Gastrocnemius medialis (tissue), 4 donors: ENCODE results near the gene ZNF574. TPM values are rescaled to one million over a fixed set of nuclear protein-coding genes. Genes with fewer than 3 reads are reported as not detected.

ENCODE experiments used
- ATAC-seq, 2 donors: fragments of 150-250 bp; one replicate each; pipeline ENCODE4 v1.9.1; 2016
- DNase-seq, 2 donors: peaks; one replicate each; pipeline ENCODE4 v3.0.0-alpha.2; 2019
- H3K27ac ChIP-seq, 4 donors: fragments of 200-600 bp; sonication (generic); 1 replicate in 1 of 4; 2 replicates in 3 of 4; pipeline ENCODE4 v1.5.1; 2016 to 2018; ENCODE audit warnings: mild to moderate bottlenecking in 2 of 4, moderate library complexity in 1 of 4
- H3K27me3 ChIP-seq, 3 donors: fragments of 200-600 bp; sonication (generic) in 2 of 3; 1 replicate in 1 of 3; 2 replicates in 2 of 3; pipeline versions ENCODE4 v1.5.1 to v1.6.0; 2016 to 2019; ENCODE audit warnings: mild to moderate bottlenecking in 1 of 3, moderate library complexity in 1 of 3
- H3K36me3 ChIP-seq, 2 donors: fragments of 200-600 bp; sonication (generic) in 1 of 2; one replicate each; pipeline ENCODE4 v1.5.1; 2017 to 2018
- H3K4me1 ChIP-seq, 2 donors: fragments of 200-600 bp; sonication (generic) in 1 of 2; one replicate each; pipeline ENCODE4 v1.5.1; 2016 to 2017; ENCODE audit warnings: mild to moderate bottlenecking in 2 of 2
- H3K4me3 ChIP-seq, 4 donors: fragments of 200-600 bp; sonication (generic) in 3 of 4; 1 replicate in 1 of 4; 2 replicates in 3 of 4; pipeline ENCODE4 v1.5.1; 2016 to 2019; ENCODE audit warnings: mild to moderate bottlenecking in 2 of 4
- H3K9me3 ChIP-seq, 3 donors: fragments of 200-600 bp; sonication (generic) in 2 of 3; 1 replicate in 1 of 3; 2 replicates in 2 of 3; pipeline ENCODE4 v1.5.1; 2016 to 2019
- CTCF ChIP-seq, 5 experiments: fragments of 450-650 bp in 3 of 5; fragments of 200-600 bp in 2 of 5; sonication (generic) in 2 of 5; IDR thresholded peaks in 4 of 5; conservative IDR thresholded peaks in 1 of 5; 1 replicate in 4 of 5; 2 replicates in 1 of 5; pipeline ENCODE4 v1.5.1; 2016 to 2019; ENCODE audit warnings: antibody characterized with exemption in 5 of 5, mild to moderate bottlenecking in 3 of 5, moderate library complexity in 3 of 5
- POLR2A ChIP-seq, 2 donors: fragments of 450-650 bp; IDR thresholded peaks; one replicate each; pipeline ENCODE4 v1.6.1; 2017; ENCODE audit warnings: antibody characterized with exemption in 2 of 2, mild to moderate bottlenecking in 2 of 2, moderate library complexity in 2 of 2
- in situ Hi-C, 4 donors: fragments of 200-750 bp; cut with MboI; loops; one replicate each; pipeline versions ENCODE4 v1.15.0 to v1.8.0; 2017; ENCODE audit warnings: low sequenced_read_pairs in 4 of 4
- intact Hi-C: fragments of 100-400 bp; cut with DNase I; formaldehyde crosslinking; loops from one replicate; pipeline ENCODE4 v1.15.1; 2023; ENCODE audit warnings: low total_unique reads
- total RNA-seq, 4 donors: library from RNA; depleted of rRNA; stranded (reverse); fragments of >200 nt; gene quantifications; one replicate each; pipeline versions ENCODE4 v1.1.0 to v1.2.3, GENCODE V29; 2016

The ZNF574 gene
- total RNA-seq, 4 donors from 2014 or later = 10.8 to 15.1 (median 13.8) TPM

GRCh38 chr19:42092350-42092749 lies 16.4 kb downstream of the ZNF574 start:
- ATAC-seq (peak in 1 of 2 donors; percentile 51), DNase-seq (no peak)
- intact Hi-C loops = loop anchor here (1.0 kb wide), 1 partner anchor 94 kb away; no protein-coding TSS in a partner anchor
- in situ Hi-C loops = no loop called here
- H3K27me3 ChIP-seq = peaks cover 10 to 14% (median 11%) of the 10 kb centered on the region in 3 donors
- H3K4me1 ChIP-seq = no peaks in the 10 kb centered on the region
- H3K27ac ChIP-seq = no peak overlapping the region
- no peak for TF ChIP-seq POLR2A (IDR thresholded peaks at IDR 0.05)
- TF ChIP-seq CTCF (IDR thresholded peaks at IDR 0.05 in 4 of 5, conservative IDR thresholded peaks at IDR 0.05 in 1 of 5) = peak in 4 of 5 experiments; percentile 5 to 50 (median 44)
- no peaks in the 10 kb centered on the region for H3K9me3 ChIP-seq
- H3K36me3 ChIP-seq = no peaks in the 10 kb centered on the region
- H3K4me3 ChIP-seq = no peak overlapping the region

GRCh38 chr19:42093505-42093904 lies 17.5 kb downstream of the ZNF574 start:
- H3K27me3 ChIP-seq = peaks cover 10 to 14% (median 11%) of the 10 kb centered on the region in 3 donors
- TF ChIP-seq CTCF (IDR thresholded peaks at IDR 0.05 in 4 of 5, conservative IDR thresholded peaks at IDR 0.05 in 1 of 5) (no peak), POLR2A (IDR thresholded peaks at IDR 0.05) (no peak)
- H3K36me3 ChIP-seq = no peaks in the 10 kb centered on the region
- DNase-seq = no peak
- in situ Hi-C loops = no loop called here
- no peak overlapping the region for H3K27ac ChIP-seq
- intact Hi-C loops = no loop called here
- no peaks in the 10 kb centered on the region for H3K9me3 ChIP-seq
- ATAC-seq = no peak
- H3K4me3 ChIP-seq = no peak overlapping the region
- H3K4me1 ChIP-seq = no peaks in the 10 kb centered on the region

- Histone ChIP-seq H3K4me1 (no peaks in the 10 kb centered on the region), H3K27ac (no peak overlapping the region), H3K27me3 (peaks cover 10 to 14% (median 11%) of the 10 kb centered on the region in 3 donors), H3K9me3 (no peaks in the 10 kb centered on the region), H3K36me3 (no peaks in the 10 kb centered on the region), H3K4me3 (no peak overlapping the region)
- ATAC-seq = no peak
- intact Hi-C loops (no loop called here), in situ Hi-C loops (no loop called here)
- DNase-seq = no peak
- TF ChIP-seq CTCF (IDR thresholded peaks at IDR 0.05 in 4 of 5, conservative IDR thresholded peaks at IDR 0.05 in 1 of 5) = no peak
- no peak for TF ChIP-seq POLR2A (IDR thresholded peaks at IDR 0.05)
Observed at GRCh38 chr19:42093926-42094325, 18.0 kb downstream of the ZNF574 start.

- no peak for DNase-seq
- H3K27ac ChIP-seq = no peak overlapping the region
- in situ Hi-C loops = no loop called here
- TF ChIP-seq POLR2A (IDR thresholded peaks at IDR 0.05) (no peak), CTCF (IDR thresholded peaks at IDR 0.05 in 4 of 5, conservative IDR thresholded peaks at IDR 0.05 in 1 of 5) (no peak)
- no peak for ATAC-seq
- H3K9me3 ChIP-seq = no peaks in the 10 kb centered on the region
- H3K27me3 ChIP-seq = peaks cover 10 to 14% (median 11%) of the 10 kb centered on the region in 3 donors
- H3K4me1 ChIP-seq = no peaks in the 10 kb centered on the region
- H3K36me3 ChIP-seq = no peaks in the 10 kb centered on the region
- H3K4me3 ChIP-seq = no peak overlapping the region
- intact Hi-C loops = no loop called here
Observed at GRCh38 chr19:42095142-42095813, 19.3 kb downstream of the ZNF574 start.
